ENCODE results near the gene NCBP1.

GRCh38 chr9:97689401-97690180 lies 56.0 kb downstream of the NCBP1 start:
- TF ChIP-seq CTCF (IDR thresholded peaks at IDR 0.05) (no peak), POLR2A (IDR thresholded peaks at IDR 0.05) (no peak)

Measured in tibial nerve (tissue), 3 donors.